ENCODE measurements around the gene ZBTB33.

Gene ZBTB33

GRCh38 chrX:120250522-120251271 is at the start of gene ZBTB33:
ZBTB33 (plus strand) TSS chrX:120250812; CDS start chrX:120253416, 2,604 bp downstream.
- intact Hi-C loops (cut with DNase I; ENCODE audit: low total_unique reads): loop anchor here (10.0 kb wide), 1 partner anchor 214 kb away; the partner anchor contains the start of gene LAMP2
- Histone ChIP-seq H3K4me3 (peak within 1 kb of the TSS; percentile 80 to 89), H3K4me1 (peaks cover 0 to 8% (median 0%) of the 10 kb centered on the region in 4 donors), H3K36me3 (peaks cover 0 to 5% (median 0%) of the 10 kb centered on the region in 3 donors), H3K27ac (peak within 1 kb of the TSS; percentile 85 to 87), H3K9me3 (no peaks in the 10 kb centered on the region), H3K27me3 (no peaks in the 10 kb centered on the region)
- TF ChIP-seq CTCF (IDR thresholded peaks at IDR 0.05): peak; percentile 54 to 71
- peak; percentile 87 to 95 for DNase-seq

- Histone ChIP-seq H3K27ac (no peak overlapping the region), H3K9me3 (no peaks in the 10 kb centered on the region), H3K4me1 (no peaks in the 10 kb centered on the region), H3K4me3 (no peak overlapping the region), H3K27me3 (no peaks in the 10 kb centered on the region), H3K36me3 (no peaks in the 10 kb centered on the region)
- intact Hi-C loops (cut with DNase I; ENCODE audit: low total_unique reads): no loop called here
- no peak for DNase-seq
- TF ChIP-seq CTCF (IDR thresholded peaks at IDR 0.05): no peak
These were observed 49.8 kb upstream of the ZBTB33 start for GRCh38 chrX:120200851-120201250.

- H3K27me3 ChIP-seq: no peaks in the 10 kb centered on the region
- TF ChIP-seq CTCF (IDR thresholded peaks at IDR 0.05): no peak
- H3K27ac ChIP-seq: no peak overlapping the region
- no peaks in the 10 kb centered on the region for H3K4me1 ChIP-seq
- DNase-seq: no peak
- intact Hi-C loops (cut with DNase I; ENCODE audit: low total_unique reads): no loop called here
- no peaks in the 10 kb centered on the region for H3K36me3 ChIP-seq
- H3K9me3 ChIP-seq: no peaks in the 10 kb centered on the region
- H3K4me3 ChIP-seq: no peak overlapping the region
These were observed 44.5 kb upstream of the ZBTB33 start for GRCh38 chrX:120205816-120206753.

GRCh38 chrX:120207009-120207605 is 43.5 kb upstream of the ZBTB33 start:
- no peaks in the 10 kb centered on the region for H3K4me1 ChIP-seq
- no peak for TF ChIP-seq CTCF (IDR thresholded peaks at IDR 0.05)
- intact Hi-C loops (cut with DNase I; ENCODE audit: low total_unique reads): no loop called here
- H3K27me3 ChIP-seq: no peaks in the 10 kb centered on the region
- DNase-seq: no peak
- H3K27ac ChIP-seq: no peak overlapping the region
- no peaks in the 10 kb centered on the region for H3K9me3 ChIP-seq
- no peak overlapping the region for H3K4me3 ChIP-seq
- H3K36me3 ChIP-seq: no peaks in the 10 kb centered on the region

GRCh38 chrX:120213438-120214265 is 37.0 kb upstream of the ZBTB33 start:
- Histone ChIP-seq H3K9me3 (no peaks in the 10 kb centered on the region), H3K4me3 (no peak overlapping the region), H3K36me3 (no peaks in the 10 kb centered on the region), H3K4me1 (no peaks in the 10 kb centered on the region), H3K27ac (no peak overlapping the region), H3K27me3 (no peaks in the 10 kb centered on the region)
- peak; percentile 34 to 51 for TF ChIP-seq CTCF (IDR thresholded peaks at IDR 0.05)
- peak in 1 of 2 donors; percentile 21 for DNase-seq
- intact Hi-C loops (cut with DNase I; ENCODE audit: low total_unique reads): no loop called here

All from tibial artery (tissue), 4 donors.